GM18505 (cell line): Measurements from ENCODE around the gene ROBO1.
"Not testable (repeated sequence)": the region's sequence is repeated elsewhere in the genome, so short reads cannot be mapped to it uniquely, and the experiment has no call there.

ENCODE experiments used
- ATAC-seq: cut with Tn5 transposase; IDR thresholded peaks from one replicate; pipeline ENCODE4 v1.9.1; 2021; ENCODE audit not compliant: unreplicated experiment
- POLR2A ChIP-seq: IDR thresholded peaks from 4 replicates; pipeline ENCODE4 v1.6.1; 2011; ENCODE audit warnings: borderline replicate concordance; ENCODE audit not compliant: insufficient read depth, insufficient read length; ENCODE audit errors: extremely low read depth

Gene ROBO1

GRCh38 chr3:78745847-78746246, 1022.0 kb downstream of the ROBO1 start:
- no peak for ATAC-seq
- TF ChIP-seq POLR2A = no peak

- no peak for ATAC-seq
- no peak for TF ChIP-seq POLR2A
These were observed 1025.3 kb downstream of the ROBO1 start for GRCh38 chr3:78742491-78742890.

DNA sequence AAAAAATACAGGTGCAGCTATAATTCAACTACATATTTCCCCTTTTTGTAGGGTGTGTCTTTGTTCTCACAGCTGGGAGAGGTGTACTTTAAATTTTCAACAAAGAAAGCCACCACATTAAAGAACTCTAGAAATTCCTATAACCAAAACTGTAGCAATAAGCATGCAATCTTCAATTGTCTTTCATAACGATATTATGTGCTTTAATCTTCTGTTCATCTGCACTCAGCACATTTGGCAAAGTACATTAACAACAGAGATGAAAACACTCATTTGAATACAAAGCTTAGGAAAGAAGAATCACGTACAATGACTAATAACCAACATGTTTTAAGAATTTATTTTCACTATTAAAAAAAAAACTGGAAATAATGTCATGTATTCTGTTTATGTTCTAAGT, 1025.8 kb downstream of the ROBO1 start:
- TF ChIP-seq POLR2A = no peak
- no peak for ATAC-seq

DNA sequence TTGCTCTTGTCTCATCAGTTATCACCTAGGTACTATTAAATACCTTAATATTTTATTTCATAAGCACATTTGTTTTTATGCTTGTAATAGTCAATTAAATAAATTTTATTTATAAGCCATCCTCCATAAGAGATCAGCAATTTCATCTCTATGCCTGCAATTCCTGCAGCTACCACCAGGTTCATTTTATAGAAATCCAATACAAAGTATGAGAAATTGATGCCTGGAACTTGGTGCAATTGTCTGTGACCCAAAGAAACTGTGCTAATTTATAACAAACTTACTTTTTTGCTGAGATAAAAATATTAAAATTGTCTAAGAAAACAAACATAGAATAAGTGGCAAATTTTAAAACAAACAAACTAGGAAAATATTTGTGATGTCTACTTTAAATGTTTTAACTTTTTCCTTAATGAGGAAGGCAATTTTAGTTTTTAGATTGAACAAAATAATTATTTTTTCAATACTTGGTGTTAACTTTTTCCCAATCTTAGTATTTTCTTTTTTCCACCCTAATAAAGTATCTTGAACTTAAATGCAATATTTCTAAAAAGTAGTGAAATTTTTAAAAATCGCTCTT, 1026.6 kb downstream of the ROBO1 start:
- no peak for ATAC-seq
- TF ChIP-seq POLR2A = no peak

DNA sequence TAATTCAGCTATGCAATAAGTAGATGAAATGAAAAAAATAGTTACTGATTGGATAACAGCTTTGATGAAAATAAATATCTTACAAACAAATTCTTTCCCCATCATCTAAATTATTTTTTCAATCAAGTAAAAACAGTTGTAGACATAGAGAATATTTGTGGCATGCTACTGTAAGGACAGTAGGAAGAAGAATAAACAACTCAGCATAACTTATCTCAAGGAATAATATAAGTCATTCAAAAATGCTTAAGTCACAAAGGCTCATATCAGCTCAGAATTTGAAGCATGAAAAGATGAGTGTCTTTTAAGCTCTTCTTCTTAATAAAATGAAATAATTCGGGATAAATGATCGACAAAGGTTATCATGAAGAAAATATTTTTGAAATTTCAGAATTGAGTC, 1029.0 kb downstream of the ROBO1 start:
- ATAC-seq = no peak
- no peak for TF ChIP-seq POLR2A

DNA sequence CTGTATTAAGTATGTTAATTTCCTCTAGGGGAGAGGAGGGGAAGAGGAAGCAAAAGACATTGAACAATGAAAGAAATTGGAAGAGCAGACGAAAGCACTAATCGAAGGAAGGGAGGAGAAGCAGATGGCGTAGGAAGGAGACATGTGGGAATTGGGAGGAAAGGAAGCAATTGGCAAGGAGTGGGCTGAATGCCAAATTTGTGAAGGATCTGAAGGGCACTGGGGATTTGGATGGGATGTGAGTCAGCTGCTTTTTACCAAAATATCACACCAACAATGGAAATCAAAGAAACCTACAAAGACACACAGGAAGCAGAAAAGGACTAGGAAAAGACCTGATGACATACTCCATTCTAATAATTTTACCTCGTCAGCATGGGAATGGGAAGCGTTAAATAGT, 1029.8 kb downstream of the ROBO1 start:
- ATAC-seq = no peak
- no peak for TF ChIP-seq POLR2A

DNA sequence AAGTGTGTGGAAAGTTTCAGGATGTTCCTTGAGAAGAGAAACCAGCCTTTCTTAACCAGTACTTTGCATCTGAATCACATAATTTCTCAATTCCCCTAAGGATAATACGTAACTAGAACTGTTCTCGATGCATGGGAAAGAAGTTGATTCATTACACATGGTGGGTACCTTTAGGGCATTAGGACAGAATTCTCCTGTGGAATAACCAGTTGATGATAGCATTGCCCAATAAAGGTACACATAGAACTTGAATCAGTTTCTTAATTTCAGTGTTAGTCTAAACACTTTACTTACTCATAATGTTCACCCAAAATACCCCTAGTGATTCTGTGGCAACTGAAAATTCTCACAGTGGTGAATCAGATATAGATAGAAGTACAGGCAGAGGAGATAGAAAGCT, 1030.9 kb downstream of the ROBO1 start:
- no peak for ATAC-seq
- no peak for TF ChIP-seq POLR2A

- ATAC-seq = no peak
- TF ChIP-seq POLR2A = no peak
These were observed 1033.7 kb downstream of the ROBO1 start for GRCh38 chr3:78734048-78734637.

- no peak for TF ChIP-seq POLR2A
- ATAC-seq = no peak
These were observed 1034.9 kb downstream of the ROBO1 start for GRCh38 chr3:78732893-78733292.

DNA sequence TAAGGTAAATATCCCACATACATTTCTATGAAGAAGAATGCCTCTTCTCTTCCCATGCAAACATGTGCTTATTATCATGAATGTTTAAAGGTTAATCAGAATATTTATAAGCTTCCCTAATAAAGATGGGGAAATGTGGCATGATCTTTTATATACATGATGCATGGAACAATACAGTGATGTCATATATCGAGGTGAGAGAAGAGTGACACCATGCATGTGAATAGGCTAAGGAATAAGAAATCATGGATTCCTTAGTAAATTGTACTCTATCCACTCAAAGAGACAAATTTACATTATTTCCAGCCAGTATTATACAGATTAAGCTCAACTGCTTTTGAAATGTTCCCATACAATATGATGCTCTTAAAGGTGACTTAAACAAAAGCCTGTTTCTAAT, 1035.3 kb downstream of the ROBO1 start:
- no peak for TF ChIP-seq POLR2A
- no peak for ATAC-seq

- no peak for TF ChIP-seq POLR2A
- ATAC-seq = no peak
These were observed 1037.9 kb downstream of the ROBO1 start for GRCh38 chr3:78729946-78730345.

DNA sequence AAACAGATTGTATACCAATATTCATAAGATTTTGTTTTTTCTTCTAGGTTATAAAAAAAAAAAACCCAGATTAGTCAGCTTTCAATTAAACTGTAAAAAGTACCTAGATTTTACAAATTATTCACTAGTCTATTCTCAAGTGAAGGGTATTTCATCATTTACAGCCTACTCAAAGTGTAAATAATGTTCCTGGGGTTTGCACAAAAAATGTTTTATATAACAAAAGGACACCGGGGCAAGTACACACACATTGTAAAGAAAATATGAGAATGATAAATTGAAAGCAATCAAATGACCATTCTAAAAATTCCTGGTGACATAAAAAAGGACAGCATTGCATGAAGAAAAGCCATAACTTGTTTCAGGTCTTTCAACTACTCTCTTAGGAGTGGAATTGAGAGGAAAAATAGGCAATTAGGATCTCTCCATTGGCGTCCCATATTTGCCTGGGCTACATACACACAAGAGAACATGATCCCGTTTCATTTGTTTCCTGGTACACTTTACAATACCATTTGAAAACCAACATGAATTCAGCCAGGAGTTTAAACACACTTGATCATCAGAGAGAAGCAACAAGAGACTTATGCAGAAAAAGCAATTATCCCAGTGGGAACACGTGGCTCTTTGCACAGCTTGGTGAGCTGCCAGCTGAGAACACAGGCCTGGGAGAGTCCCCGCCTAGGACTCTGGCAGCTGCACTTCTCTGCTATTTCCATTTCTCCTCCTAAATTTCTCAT, 1039.2 kb downstream of the ROBO1 start:
- TF ChIP-seq POLR2A = no peak
- no peak for ATAC-seq

DNA sequence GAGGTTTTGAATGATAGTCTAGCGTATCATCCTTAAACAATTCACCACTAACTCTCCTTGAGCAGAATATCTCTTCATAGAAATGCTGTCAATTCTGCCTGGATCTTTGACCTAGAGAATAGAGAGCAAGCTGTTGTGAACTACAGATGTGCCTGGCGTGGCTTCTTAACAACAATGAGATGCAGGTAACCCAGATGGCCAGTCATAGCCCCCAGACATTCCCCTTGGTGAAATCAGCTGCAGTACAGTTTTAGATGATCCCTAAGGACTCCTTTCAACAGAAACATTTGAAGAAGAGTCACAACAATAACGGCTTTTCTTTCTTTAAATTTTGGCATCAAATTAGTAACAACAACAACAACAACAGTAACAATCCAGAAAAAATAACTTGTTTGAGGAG, 1041.3 kb downstream of the ROBO1 start:
- no peak for ATAC-seq
- TF ChIP-seq POLR2A = no peak

GRCh38 chr3:78725703-78726246, 1042.0 kb downstream of the ROBO1 start:
- TF ChIP-seq POLR2A = no peak
- ATAC-seq = no peak

- ATAC-seq = no peak
- TF ChIP-seq POLR2A = no peak
These were observed 1042.9 kb downstream of the ROBO1 start for GRCh38 chr3:78724859-78725258.

DNA sequence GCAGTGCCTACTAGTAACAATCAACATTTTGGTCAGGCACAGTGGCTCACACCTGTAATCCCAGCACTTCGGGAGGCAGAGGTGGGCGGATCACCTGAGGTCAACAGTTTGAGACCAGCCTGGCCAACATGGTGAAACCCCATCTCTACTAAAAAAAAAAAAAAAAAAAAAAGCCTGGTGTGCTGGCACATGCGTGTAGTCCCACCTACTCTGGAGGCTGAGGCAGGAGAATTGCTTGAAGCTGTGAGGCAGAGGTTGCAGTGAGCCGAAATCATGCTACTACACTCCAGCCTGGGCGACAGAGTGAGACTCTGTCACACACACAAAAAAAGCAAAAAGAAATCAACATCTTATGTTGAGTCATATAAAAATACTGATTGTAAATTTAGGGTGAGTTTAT, 1043.4 kb downstream of the ROBO1 start:
- not testable (repeated sequence) for ATAC-seq
